Measurements from ENCODE around the gene RPRD1A.

RPRD1A gene

DNA sequence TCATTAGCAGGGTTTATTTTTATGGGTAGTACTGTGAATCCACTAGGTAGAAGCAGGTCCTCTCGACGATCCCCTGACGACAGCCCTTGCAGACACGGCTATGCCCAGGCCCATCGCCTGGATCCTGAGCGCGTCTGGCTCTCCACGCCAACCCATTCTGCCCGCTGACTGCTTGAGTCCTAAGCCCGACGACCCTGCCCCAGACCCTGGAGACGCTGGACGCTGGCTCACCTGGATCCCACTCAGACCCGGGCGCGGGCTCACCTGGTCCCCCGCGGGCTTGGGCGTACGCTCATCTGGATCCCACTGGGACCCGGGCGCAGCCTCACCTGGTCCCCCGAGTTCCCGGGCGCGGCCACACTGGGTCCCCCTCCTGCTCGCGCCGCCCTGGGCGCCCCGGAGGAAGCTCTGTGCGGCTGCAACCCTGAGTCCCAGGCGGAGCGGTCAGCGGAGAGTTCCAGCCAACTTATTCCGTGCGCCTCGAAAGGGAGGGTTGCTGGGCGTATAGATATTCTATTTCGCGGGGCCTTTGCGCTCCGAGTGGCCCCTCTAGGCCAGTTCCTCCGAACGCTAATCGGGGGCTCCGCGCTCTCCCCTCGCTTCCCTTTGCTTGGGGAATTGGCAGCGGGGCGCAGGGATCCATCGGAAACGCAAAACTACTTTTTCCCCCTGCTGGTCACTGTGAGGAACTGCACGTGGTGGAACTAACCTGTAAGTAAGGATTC is 117.3 kb downstream of the RPRD1A start:
- Mint-ChIP-seq H3K27me3 (peaks cover 31% of the 10 kb centered on the region), H3K9me3 (no peaks in the 10 kb centered on the region), H3K36me3 (ENCODE audit: low read depth) (no peaks in the 10 kb centered on the region), H3K4me1 (ENCODE audit: low read depth) (peaks cover 3% of the 10 kb centered on the region), H3K4me3 (peak overlapping the region; percentile 76), H3K27ac (no peak overlapping the region)
- peak; percentile 68 for DNase-seq

DNA sequence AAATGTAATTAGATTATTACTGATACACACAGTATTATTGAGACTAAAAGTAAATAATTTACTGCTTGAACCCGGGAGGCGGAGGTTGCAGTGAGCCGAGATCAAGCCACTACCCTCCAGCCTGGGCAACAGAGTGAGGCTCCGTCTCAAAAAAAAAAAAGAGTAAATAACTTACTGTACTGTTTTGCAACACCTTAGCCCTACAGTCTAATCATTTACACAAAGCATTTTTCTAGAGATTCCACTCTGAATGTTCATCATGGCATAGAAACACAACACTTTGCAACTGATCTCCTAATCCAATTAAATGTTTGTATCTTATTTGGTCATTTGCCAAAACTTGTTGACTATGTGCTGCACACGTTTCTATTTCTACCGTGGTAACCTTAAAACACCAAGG is 118.3 kb downstream of the RPRD1A start:
- Mint-ChIP-seq H3K4me1 (ENCODE audit: low read depth) (peaks cover 3% of the 10 kb centered on the region), H3K27ac (no peak overlapping the region), H3K36me3 (ENCODE audit: low read depth) (no peaks in the 10 kb centered on the region), H3K4me3 (no peak overlapping the region), H3K27me3 (peaks cover 28% of the 10 kb centered on the region), H3K9me3 (no peaks in the 10 kb centered on the region)
- no peak for DNase-seq

DNA sequence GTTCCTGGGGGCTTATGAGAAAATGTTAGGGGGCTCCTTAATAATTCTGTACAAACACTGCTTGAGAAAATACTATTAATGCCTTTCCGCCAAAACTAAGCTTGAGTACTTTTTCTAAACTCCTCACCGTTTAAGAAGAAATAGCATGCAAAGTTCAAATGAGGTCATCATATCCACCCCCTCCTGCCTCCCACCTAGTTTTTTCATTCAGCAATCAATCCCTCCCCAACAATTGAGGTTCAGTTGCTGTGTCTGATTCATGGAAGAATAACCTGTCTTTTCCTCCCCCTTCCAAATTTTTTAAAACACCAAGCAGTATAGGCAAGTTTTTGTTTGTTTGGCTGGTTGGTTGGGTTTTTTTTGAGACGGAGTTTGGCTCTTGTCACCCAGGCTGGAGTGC is 119.3 kb downstream of the RPRD1A start:
- no peak overlapping the region for H3K4me3 Mint-ChIP-seq
- H3K27me3 Mint-ChIP-seq = peaks cover 26% of the 10 kb centered on the region
- no peaks in the 10 kb centered on the region for H3K9me3 Mint-ChIP-seq
- H3K27ac Mint-ChIP-seq = no peak overlapping the region
- H3K4me1 Mint-ChIP-seq (ENCODE audit: low read depth) = peaks cover 3% of the 10 kb centered on the region
- H3K36me3 Mint-ChIP-seq (ENCODE audit: low read depth) = no peaks in the 10 kb centered on the region
- no peak for DNase-seq

DNA sequence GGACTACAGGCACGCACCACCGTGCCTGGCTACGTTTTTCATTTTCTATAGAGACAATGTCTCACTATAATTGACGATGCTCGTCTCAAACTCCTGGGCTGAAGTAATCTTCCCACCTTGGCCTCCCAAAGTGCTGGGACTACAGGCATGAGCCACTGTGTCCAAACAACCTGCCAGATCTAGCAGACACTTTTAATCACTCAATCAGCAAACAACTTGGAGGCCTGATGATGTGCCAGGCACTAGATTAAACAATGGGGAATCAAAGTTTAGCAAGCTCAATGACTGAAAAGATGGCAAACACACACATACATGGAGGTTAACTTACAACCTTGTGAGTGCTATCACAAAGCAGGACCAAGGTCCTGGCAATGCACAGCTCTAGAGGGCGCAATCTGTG is 124.7 kb downstream of the RPRD1A start:
- no peaks in the 10 kb centered on the region for H3K36me3 Mint-ChIP-seq (ENCODE audit: low read depth)
- H3K4me3 Mint-ChIP-seq = no peak overlapping the region
- no peak for DNase-seq
- H3K27me3 Mint-ChIP-seq = peaks cover 7% of the 10 kb centered on the region
- peaks cover 1% of the 10 kb centered on the region for H3K4me1 Mint-ChIP-seq (ENCODE audit: low read depth)
- H3K27ac Mint-ChIP-seq = no peak overlapping the region
- no peaks in the 10 kb centered on the region for H3K9me3 Mint-ChIP-seq

DNA sequence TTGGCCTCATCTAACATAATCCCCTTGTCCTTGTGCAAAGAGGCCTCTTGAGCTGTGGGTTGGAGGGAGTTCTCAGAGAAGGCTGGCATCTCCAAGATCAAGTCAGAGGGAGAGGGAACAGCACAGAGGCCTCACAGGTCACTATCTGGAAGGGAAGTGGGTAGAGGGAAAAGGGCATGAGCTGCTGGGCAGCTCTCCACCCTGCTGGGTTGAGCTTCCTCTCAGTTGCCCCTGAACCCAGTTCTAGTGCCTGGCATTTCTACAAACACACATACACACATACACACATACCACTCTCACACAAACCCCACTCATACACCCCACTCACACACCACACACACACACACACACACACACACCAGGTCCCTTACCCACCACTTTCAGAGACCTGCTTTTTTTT is 125.2 kb downstream of the RPRD1A start:
- peaks cover 1% of the 10 kb centered on the region for H3K4me1 Mint-ChIP-seq (ENCODE audit: low read depth)
- DNase-seq = no peak
- H3K4me3 Mint-ChIP-seq = no peak overlapping the region
- H3K27ac Mint-ChIP-seq = no peak overlapping the region
- no peaks in the 10 kb centered on the region for H3K9me3 Mint-ChIP-seq
- H3K36me3 Mint-ChIP-seq (ENCODE audit: low read depth) = no peaks in the 10 kb centered on the region
- H3K27me3 Mint-ChIP-seq = peaks cover 7% of the 10 kb centered on the region

DNA sequence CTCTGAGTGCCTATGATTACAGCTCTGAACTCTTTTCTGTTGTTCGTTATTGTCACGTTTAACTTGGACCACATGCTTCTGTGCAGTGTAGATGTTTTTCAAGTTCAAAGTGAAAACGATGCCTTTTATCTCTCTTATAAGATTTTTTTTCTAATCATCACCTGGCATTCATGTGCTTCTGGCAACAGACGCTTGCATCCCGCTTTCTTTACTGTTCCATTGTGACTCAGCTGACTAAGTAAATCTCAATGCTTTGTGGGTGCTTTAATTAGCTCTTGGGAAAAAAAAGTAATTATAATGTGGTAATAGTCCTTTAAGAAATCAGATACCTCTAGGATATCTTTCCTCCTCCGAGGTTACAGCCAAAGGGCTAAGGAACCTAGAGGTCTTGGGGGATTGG is 126.1 kb downstream of the RPRD1A start:
- no peaks in the 10 kb centered on the region for H3K9me3 Mint-ChIP-seq
- no peak overlapping the region for H3K4me3 Mint-ChIP-seq
- H3K27me3 Mint-ChIP-seq = peaks cover 7% of the 10 kb centered on the region
- DNase-seq = no peak
- no peak overlapping the region for H3K27ac Mint-ChIP-seq
- H3K36me3 Mint-ChIP-seq (ENCODE audit: low read depth) = no peaks in the 10 kb centered on the region
- H3K4me1 Mint-ChIP-seq (ENCODE audit: low read depth) = peaks cover 1% of the 10 kb centered on the region
